Kidney epithelial cell (primary cell): ENCODE measurements around the gene TMEM145. TPM values are rescaled to one million over a fixed set of nuclear protein-coding genes. Genes with fewer than 3 reads are reported as not detected.

Experiments
- DNase-seq: peaks from one replicate; pipeline ENCODE4 v3.0.0-alpha.2; 2010; ENCODE audit warnings: low read depth
- H3K27me3 ChIP-seq: 2 replicates; pipeline ENCODE4 v1.6.0; 2011; ENCODE audit warnings: low read length; ENCODE audit not compliant: control insufficient read depth, insufficient read depth
- H3K36me3 ChIP-seq: 2 replicates; pipeline ENCODE4 v1.5.1; 2011; ENCODE audit warnings: low read length; ENCODE audit not compliant: control insufficient read depth, insufficient read depth
- H3K4me3 ChIP-seq: 2 replicates; pipeline ENCODE4 v1.5.1; 2011; ENCODE audit warnings: low read depth, mild to moderate bottlenecking, control low read depth, low read length
- total RNA-seq: library from RNA; depleted of rRNA; stranded (reverse); fragments of >200 nt; gene quantifications from 2 replicates; pipeline ENCODE4 v1.2.3, GENCODE V29; 2015
- TF ChIP-seq, protein P1 (sequence below): IDR thresholded peaks from 2 replicates; pipeline ENCODE4 v1.5.1; 2011; ENCODE audit warnings: mild to moderate bottlenecking, moderate library complexity, low read length, control low read depth, inconsistent platforms; ENCODE audit not compliant: insufficient read depth, poor library complexity, severe bottlenecking

Gene TMEM145
- total RNA-seq, 1 donor from 2014 or later = 0.54 TPM

DNA sequence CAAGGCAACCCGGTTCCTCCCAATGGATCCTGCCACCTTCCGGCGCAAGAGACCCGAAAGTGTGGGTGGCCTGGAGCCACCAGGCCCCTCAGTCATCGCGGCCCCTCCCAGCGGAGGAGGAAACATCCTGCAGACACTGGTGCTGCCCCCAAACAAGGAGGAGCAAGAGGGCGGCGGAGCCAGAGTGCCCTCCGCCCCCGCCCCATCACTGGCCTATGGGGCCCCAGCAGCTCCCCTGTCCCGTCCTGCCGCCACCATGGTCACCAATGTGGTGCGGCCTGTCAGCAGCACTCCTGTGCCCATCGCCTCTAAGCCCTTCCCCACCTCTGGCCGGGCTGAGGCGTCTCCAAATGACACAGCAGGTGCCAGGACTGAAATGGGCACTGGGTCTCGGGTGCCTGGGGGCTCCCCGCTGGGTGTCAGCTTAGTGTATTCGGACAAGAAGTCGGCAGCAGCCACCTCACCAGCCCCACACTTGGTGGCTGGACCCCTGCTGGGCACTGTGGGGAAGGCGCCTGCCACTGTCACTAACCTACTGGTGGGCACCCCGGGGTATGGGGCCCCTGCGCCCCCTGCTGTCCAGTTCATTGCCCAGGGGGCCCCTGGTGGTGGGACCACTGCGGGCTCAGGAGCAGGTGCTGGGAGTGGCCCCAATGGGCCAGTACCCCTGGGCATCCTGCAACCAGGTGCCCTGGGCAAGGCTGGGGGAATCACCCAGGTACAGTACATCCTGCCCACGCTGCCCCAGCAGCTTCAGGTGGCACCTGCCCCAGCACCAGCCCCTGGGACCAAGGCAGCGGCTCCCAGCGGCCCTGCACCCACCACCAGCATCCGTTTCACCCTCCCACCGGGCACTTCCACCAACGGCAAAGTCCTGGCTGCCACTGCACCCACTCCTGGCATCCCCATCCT is 22.3 kb upstream of the TMEM145 start:
- TF ChIP-seq, protein P1, sequence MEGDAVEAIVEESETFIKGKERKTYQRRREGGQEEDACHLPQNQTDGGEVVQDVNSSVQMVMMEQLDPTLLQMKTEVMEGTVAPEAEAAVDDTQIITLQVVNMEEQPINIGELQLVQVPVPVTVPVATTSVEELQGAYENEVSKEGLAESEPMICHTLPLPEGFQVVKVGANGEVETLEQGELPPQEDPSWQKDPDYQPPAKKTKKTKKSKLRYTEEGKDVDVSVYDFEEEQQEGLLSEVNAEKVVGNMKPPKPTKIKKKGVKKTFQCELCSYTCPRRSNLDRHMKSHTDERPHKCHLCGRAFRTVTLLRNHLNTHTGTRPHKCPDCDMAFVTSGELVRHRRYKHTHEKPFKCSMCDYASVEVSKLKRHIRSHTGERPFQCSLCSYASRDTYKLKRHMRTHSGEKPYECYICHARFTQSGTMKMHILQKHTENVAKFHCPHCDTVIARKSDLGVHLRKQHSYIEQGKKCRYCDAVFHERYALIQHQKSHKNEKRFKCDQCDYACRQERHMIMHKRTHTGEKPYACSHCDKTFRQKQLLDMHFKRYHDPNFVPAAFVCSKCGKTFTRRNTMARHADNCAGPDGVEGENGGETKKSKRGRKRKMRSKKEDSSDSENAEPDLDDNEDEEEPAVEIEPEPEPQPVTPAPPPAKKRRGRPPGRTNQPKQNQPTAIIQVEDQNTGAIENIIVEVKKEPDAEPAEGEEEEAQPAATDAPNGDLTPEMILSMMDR = peak; percentile 78
- H3K4me3 ChIP-seq = no peak overlapping the region
- no peak for DNase-seq

DNA sequence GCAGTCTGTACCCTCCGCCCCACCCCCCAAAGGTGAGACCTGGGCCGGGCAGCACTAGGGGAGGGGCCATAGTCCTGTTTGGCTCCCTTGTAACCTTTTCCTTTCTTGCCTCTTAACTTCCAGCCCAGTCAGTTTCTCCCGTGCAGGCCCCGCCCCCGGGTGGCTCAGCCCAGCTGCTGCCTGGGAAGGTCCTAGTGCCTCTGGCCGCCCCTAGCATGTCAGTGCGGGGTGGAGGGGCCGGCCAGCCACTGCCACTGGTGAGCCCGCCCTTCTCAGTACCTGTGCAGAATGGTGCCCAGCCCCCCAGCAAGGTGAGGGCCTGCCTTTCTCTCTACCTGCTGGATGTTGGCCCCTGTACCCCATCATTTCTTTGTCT is 21.7 kb upstream of the TMEM145 start:
- no peaks in the 10 kb centered on the region for H3K27me3 ChIP-seq
- no peak for DNase-seq
- peaks cover 18% of the 10 kb centered on the region for H3K36me3 ChIP-seq
- no peak overlapping the region for H3K4me3 ChIP-seq
- TF ChIP-seq, protein P1 = no peak

More for the DNA sequence above, 22.3 kb upstream of the TMEM145 start:
- H3K36me3 ChIP-seq = peaks cover 18% of the 10 kb centered on the region
- H3K27me3 ChIP-seq = no peaks in the 10 kb centered on the region

DNA sequence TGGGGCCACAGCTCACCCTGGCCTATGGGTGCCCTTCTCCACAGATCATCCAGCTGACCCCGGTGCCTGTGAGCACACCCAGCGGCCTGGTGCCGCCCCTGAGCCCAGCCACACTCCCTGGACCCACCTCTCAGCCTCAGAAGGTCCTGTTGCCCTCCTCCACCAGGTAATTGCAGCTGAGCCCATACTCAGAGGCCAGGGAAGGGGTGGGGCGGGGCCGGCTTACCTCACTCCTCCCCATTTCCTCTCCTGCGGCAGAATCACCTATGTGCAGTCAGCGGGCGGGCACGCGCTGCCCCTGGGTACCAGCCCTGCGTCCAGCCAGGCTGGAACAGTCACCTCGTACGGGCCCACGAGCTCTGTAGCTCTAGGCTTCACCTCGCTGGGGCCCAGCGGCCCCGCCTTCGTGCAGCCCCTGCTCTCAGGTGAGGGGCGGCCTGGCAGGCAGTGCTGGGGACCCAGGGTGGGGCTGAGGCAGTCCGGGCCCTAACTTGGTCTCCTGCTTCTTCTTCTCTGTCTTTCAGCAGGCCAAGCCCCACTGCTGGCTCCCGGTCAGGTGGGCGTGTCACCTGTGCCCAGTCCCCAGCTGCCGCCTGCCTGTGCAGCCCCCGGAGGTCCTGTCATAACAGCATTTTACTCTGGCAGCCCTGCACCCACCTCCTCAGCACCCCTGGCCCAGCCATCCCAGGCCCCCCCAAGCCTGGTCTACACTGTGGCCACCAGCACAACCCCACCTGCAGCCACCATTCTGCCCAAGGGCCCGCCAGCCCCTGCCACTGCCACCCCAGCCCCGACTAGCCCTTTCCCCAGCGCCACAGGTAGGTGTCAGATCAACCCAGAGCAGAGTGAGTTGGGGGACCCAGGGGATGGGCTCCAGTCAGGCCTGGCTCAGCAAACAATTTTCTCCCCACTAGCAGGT is 20.8 kb upstream of the TMEM145 start:
- no peak for DNase-seq

DNA sequence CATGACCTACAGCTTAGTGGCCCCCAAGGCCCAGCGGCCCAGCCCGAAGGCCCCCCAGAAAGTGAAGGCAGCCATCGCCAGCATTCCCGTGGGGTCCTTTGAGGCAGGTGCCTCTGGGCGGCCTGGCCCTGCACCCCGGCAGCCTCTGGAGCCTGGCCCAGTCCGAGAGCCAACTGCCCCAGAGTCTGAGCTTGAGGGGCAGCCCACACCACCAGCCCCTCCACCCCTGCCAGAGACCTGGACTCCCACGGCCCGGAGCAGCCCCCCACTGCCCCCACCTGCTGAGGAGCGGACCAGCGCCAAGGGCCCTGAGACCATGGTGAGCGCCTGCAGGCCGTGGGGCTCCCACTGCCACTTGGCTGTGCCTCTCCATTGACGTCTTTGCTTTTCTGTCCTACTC is 20.1 kb upstream of the TMEM145 start:
- DNase-seq = no peak
- Histone ChIP-seq H3K36me3 (peaks cover 17% of the 10 kb centered on the region), H3K27me3 (no peaks in the 10 kb centered on the region), H3K4me3 (no peak overlapping the region)
- TF ChIP-seq, protein P1 = no peak

More for the DNA sequence above, 20.8 kb upstream of the TMEM145 start:
- Histone ChIP-seq H3K4me3 (no peak overlapping the region), H3K36me3 (peaks cover 17% of the 10 kb centered on the region), H3K27me3 (no peaks in the 10 kb centered on the region)
- TF ChIP-seq, protein P1 = no peak

DNA sequence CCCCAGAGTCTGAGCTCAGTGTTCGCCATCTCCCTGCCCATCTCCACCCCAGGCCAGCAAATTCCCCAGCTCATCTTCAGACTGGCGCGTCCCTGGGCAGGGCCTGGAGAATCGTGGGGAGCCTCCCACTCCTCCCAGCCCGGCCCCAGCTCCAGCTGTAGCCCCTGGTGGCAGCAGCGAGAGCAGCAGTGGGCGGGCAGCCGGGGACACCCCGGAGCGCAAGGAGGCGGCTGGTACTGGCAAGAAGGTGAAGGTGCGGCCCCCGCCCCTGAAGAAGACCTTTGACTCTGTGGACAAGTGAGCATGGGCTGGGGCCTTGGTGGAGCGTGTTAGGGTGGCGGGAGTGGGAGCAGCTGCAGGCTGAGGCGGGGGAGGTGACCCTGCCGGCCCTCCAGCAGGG is 19.6 kb upstream of the TMEM145 start:
- Histone ChIP-seq H3K4me3 (no peak overlapping the region), H3K36me3 (peaks cover 17% of the 10 kb centered on the region), H3K27me3 (no peaks in the 10 kb centered on the region)
- no peak for DNase-seq
- TF ChIP-seq, protein P1 = peak; percentile 22
